ENCODE results near the gene SPAG4.

Gene SPAG4

DNA sequence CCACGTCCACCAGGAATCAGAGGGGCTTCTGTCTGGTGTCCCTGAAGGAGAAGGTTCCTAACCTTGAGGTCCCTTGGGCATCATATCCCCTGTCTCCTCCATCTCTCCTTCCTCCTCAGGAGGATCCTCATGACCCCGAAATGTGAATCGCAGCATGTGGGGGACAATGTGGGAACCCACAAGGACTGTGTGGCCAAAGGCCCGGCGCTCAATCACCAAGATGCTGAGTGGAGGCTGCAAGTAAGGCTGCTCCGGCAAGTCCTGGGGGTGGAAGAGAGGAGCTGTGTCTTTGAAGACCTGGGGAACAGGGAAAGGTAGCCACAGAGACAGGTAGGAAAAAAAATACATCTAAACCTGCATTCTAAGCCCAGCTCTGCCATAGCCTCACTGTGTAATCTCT, 36.4 kb upstream of the SPAG4 start:
- no peak for TF ChIP-seq CTCF (IDR thresholded peaks at IDR 0.05)

DNA sequence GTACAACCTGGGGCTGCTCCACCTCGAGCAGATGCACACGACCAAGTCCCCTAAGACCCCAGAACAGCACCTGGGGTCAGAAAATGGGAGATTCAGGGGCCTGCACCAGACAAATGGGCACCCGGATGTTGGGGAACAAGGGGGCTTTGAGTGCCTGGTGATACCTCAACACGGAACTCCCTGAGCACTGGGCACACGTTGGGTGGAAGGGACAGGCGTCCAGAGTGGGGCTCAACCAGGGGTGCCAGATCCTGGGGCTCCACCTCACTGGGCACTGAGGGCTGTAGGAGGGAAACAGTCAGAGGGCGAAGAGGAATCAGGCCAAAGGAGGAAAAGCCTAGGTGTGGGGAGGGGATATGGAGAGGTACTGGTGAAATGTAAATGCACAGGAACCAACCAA, 33.5 kb upstream of the SPAG4 start:
- no peak for TF ChIP-seq CTCF (IDR thresholded peaks at IDR 0.05)

DNA sequence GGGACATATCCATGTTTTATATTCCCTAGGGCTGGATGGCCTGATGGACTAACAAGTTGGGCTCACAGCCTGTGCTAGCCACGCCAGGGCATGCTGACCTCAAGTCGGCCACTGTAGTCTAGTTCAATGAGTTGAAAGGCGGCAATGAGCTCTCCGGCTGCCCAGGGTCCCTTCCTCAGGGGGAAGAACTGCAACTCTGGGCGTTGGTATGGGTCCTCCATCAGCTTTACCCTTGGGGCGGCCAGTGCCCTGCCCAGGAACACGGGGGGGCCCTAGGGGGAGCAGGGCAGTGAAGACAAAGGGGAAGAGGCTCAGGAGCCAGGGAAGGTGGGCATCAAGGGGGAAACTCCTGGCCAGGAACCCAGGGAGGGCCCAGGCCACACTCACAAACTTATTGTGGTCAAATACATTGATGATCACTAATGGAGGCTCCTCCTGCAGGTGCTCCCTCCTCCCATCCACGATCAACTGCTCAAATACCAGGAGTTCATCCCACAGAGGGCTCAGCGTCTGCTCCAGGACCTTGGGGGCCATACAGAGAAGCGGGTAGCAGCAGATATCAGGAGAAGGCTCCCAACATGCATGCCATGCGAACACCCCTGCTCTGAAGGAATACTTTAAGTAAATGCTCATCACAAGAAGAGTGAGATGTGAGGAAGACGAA, 32.8 kb upstream of the SPAG4 start:
- no peak for TF ChIP-seq CTCF (IDR thresholded peaks at IDR 0.05)

- TF ChIP-seq CTCF (IDR thresholded peaks at IDR 0.05): no peak
These were observed 31.7 kb upstream of the SPAG4 start for GRCh38 chr20:35583636-35584560.

GRCh38 chr20:35586751-35587425, 28.7 kb upstream of the SPAG4 start:
- no peak for TF ChIP-seq CTCF (IDR thresholded peaks at IDR 0.05)

GRCh38 chr20:35587436-35587835, 28.2 kb upstream of the SPAG4 start:
- TF ChIP-seq CTCF (IDR thresholded peaks at IDR 0.05): no peak

DNA sequence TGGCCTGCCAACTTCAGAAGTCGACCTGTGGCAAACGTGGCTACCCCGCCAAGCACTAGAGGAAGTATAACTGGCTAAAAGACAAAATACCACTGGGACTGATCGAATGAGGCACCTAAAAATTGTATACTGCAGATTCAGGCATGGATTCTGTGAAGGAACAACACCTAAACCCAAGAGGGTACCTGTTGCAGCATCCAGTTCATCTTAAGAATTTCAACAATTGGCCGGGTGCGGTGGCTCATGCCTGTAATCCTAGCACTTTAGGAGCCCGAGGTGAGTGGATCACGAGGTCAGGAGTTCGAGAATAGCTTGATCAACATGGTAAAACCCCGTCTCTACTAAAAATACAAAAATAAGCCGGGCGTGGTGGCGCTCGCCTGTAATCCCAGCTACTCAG, 27.2 kb upstream of the SPAG4 start:
- TF ChIP-seq CTCF (IDR thresholded peaks at IDR 0.05): no peak
